GM18508 (cell line): ENCODE data around the gene SSH2.
"Not testable (repeated sequence)": the region's sequence is repeated elsewhere in the genome, so short reads cannot be mapped to it uniquely, and the experiment has no call there.

ENCODE experiments used
- ATAC-seq: cut with Tn5 transposase; IDR thresholded peaks from one replicate; pipeline ENCODE4 v1.9.1; 2021; ENCODE audit warnings: moderate number of reproducible peaks; ENCODE audit not compliant: insufficient read depth, unreplicated experiment

SSH2 gene

DNA sequence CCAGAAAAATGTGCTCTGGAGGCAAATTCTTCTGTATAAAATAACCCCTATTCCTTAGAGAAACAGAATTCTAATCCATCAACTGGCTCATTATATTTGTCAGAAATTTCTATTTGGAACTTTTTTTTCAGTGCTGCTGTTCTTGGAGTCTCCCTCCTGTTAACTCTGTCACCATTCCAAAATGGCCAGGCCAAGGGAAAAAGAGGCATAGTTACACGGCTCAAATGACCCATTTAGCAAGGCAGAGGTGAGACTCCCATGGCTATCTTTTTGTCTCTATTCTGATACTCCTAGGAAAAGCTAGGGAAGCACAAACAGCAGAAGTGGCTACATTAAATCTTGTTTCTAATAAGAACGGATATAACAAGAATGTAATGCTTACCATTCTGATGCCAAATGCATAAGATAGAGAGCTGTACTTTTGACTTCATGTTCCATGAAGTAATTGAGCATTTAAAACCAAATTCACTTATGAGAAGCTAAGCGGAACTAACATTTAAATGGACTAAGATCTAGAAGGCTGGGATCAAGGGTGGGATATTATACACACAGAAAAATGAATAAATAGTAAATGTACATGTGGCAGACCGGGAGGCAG, 242.9 kb downstream of the SSH2 start:
- ATAC-seq: no peak

DNA sequence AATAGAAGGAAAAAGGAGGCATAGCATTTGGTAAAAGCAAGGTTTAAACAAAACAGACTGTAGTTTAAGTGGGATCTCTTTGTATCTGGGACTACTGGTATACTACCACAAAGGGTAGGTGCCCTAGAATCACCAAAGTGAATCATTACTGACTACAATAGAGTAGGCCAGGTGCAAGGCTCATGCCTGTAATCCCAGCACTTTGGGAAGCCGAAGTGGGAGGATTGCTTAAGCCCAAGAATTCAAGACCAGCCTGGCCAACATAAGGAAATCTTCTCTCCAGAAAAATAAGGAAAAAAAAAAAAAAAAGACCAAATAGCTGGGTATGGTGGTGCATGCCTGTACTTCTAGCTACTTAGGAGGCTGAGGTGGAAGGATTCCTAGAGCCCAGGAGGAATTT, 246.5 kb downstream of the SSH2 start:
- ATAC-seq: no peak

DNA sequence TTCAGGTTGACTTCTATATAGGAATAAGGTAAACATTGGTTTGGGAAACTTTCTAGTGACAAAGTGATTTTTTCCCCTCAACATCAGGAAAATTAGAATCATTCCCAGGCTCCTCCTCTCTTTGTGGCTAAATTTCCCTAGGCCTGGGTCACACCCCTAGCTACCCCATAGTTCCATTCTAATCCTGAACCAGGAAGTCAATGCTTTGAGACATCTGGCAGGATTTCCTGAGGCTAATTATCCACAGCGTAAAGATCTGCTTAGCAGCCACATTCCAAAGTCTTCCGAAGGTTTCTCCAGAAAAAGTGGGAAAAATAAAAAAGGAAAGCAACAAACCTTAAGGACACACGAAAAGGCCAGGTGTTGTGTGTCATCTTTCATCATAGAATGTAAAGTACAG, 247.0 kb downstream of the SSH2 start:
- no peak for ATAC-seq

DNA sequence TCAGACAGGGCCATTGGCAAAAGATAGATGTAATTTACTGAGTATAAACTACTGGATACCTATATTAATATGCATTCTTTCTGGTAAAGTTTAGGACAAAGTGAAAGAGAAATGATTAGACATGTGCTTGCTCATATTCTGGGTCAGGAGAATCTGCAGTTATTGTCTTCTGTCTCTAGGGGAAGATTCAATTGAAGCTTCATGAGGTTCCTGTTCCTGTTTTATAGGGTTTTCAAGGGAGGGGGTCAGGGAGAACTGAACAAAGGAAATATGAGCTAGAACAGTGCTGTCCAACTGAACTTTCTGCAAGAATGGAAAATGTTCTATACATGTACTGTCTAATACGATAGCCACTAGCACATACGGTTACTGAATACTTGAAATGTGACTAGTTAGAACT, 248.0 kb downstream of the SSH2 start:
- no peak for ATAC-seq

DNA sequence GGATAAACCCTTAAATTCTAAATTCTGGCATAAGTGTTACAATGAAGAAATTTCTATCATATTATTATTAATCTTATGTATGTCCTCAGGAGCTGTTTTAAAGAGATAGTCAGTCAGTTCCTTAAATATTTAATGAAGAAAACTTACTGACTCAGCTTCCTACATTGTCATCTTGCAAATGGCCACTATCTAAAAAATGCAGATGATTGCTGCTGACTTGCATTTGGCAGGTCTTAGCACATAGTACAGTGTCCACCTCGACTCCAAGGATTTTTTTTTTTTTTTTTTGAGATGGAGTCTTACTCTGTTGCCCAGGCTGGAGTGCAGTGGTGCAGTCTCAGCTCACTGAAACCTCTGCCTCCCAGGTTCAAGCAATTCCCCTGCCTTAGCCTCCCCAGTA, 252.2 kb downstream of the SSH2 start:
- no peak for ATAC-seq

DNA sequence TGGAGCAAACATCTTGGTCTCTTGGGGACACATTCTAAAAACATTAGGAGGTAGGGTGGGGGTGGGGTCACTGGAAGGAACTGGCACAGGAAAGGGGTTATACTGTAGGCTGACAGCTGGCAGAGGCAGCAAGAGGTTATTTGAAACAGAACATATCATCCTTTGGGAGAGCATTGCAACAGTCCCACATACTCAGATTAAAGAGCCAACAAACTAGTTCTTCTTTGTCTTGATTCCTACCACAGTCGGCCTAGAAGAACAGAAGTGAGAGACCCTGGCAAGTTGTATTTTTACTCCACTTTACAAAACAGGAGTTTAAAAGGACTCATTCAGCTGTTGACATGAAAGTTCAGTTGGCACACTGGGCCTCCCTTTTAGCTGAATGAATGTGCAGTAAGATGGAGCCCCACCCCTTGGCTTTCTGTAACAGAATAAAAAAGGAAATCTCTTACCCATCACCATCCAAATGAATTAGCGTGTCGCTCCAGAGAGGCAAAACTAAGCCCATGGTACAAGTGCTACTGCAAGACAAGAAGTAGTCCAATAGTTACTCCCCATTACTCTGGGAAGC, 252.7 kb downstream of the SSH2 start:
- ATAC-seq: no peak

DNA sequence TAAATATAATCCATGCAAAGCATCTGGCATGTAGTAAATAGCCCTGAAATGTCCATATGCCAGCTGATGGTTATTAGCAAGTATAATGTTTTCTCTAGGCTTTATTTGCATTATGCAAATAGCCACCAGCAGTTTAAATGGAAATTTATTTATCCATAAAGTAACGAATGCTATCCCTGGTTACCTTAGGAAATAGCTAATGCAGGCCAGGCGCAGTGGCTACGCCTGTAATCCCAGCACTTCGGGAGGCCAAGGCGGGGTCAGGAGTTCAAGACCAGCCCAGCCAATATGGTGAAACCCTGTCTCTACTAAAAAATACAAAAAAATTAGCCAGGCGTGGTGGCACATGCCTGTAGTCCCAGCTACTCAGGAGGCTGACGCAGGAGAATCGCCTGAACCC, 254.1 kb downstream of the SSH2 start:
- ATAC-seq: not testable (repeated sequence)

DNA sequence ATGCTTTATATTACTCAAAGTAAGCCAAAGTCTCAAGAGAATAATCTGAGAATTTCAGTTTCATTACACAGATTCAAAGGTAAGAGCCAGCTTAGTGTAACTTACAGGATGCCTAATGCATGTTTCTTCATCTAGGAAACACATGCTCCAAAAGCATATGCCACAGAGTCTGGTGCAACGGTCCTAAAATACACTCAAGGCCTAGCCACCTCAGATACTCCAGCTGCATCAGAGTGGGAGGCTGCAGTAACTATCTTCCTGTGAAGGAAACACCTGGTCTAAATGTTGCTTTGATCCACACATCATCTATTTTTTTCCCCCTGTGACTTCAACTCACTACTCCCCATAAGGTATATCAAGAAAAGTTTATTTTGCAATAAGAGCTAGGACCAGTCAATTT, 255.7 kb downstream of the SSH2 start:
- no peak for ATAC-seq

DNA sequence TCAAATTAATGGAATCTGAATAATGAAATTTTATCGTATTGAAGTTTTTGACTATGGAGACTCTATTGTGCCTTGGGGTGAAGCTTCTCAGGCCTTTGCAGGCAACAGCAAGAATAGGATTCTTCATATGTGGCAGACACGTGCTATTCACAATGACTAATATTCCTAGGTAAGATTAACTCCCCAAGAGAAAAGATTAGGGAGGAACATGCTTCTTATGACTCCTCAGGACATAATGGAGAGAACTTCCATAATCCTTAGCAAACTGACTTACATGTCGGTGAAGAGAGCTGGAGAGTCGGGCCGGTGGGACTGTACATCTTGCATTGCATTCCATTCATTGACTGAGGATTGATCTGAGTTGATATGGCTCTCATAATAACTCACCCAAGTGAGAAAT, 258.4 kb downstream of the SSH2 start:
- no peak for ATAC-seq

DNA sequence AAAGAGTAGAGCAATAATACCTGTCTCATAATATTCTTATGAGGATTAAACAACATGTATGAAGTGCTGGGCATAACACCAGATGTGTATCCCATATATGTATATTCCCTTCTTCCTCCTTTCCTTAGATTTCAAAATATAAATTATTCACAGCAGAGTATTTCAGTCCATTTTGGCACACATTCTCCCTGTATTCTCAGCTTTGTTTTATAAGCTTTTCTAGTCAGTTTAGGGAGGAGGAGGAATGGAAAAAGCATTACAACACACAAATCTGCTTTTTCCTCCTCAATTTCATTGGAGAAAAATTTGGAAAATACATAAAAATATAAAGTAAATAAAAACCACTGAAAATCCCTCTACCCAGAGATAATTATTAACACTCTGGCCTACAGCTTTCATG, 260.8 kb downstream of the SSH2 start:
- ATAC-seq: no peak

DNA sequence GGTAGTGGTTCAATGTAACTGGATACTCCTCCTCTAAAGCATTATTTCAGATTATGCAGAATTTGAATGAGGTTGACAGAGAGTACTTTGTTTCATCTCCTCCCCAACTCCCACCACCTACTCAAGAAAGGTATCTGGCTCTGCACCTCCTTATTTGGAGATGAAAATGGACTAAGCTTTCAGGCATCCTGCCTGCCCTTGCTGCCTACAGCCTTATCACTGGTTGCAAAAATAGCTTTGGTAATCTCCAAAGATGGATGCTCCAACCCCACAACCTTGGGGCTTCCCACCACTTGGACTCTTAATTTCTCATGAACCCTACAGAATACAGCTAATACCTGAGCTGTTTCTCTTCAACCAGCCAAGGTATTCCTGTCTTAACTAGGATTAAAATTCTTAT, 262.1 kb downstream of the SSH2 start:
- ATAC-seq: no peak

DNA sequence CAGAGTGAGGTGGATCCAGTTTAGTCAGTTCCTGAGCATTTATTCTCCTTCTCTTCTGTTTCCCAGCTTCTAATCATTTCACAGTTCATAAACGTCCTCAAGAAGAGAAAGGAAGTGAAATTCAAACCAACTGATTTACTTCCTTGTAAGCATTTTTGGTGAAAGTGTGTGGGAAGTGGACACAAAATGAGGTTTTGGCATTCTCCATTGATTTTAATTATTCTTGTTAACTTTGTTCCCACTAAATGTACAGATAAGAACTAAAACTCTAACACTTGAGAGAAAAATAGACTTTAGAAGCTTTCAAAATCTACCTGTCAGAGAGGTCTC, 264.6 kb downstream of the SSH2 start:
- no peak for ATAC-seq

DNA sequence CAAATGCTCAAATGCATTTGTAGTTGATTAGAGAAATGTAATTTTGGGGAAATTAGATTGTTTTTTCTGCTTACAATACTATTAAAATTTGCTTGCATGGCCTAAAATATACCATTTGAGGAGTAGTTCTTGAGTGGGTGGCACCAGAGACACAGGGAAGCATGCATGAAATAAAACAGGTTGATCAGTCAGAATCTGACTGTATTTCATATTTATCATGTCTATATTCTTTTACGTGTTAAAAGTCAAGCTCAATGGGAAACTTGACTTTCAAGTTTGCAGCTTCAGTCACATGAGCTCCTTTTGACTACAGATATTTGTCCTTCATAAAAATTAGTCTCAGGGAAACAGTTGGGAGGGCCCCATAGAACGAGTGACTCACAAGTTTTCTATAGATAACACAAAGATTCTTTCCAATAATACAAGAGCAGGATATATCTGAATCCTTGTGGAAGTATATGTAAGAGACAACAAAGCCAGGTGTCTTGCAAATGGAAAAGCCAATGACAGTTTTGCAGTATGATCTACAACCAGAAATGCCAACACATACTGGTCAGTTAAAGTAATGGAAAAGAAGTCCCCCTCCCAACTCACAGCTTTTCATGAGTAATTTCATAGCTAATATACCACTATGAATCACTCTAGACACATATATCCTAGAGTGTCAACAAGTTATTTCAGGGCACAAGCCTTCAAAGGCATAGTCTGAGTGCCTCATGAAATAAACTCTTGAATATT, 265.1 kb downstream of the SSH2 start:
- no peak for ATAC-seq

DNA sequence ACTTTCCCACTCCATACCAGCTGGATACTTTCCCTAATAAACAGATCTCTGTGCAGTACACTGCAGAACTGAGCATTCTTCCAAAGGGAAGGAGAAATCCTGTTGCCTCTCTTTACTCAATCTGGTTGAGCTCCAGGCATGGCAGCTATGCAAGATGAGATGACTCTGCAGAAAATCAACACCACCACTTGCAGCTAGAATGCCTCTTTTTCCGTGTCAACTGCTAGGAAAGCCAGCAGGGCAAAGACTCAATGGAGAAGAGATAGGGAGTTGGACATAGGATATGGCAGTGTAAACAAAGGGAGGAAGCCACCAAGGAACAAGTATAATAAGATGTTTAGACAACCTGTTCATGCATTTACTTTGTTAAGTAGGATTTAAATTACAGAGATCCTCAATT, 266.9 kb downstream of the SSH2 start:
- no peak for ATAC-seq

DNA sequence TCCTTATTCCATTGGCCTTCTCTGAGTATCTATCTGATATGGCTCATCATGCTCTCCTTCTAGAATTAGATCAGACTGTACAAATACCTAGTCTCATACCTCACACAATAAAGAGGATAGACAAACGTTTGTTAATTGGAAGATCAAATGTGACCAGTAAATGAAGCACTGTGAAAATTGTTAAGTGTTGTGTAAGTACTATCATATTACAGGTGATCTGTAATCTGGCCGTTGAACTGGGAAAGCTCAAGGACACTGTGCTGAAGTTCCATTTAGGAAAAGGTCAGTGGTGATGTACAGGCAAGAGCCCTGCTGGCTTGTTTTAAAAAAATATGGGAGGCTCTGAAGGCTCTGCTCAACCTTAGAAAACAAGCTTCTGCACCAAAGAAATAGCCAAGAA, 268.8 kb downstream of the SSH2 start:
- ATAC-seq: no peak

DNA sequence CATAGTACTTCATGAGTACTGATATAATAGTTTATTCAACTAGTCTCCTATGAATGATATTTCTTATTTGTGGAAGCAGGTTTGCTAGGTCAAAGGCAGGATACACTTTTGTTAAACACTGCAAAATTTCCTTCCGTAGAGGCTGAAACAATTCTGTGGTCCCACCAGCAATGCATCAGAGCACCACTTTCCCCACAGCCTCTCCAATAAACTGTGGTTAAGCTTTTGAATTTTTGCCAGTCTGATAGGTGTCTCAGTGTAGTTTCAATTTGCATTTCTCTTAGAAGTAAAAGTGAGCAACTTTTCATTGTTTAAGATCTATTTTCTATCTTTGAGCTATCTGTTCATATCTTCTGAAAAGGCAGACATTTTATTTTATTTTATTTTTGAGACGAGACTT, 270.9 kb downstream of the SSH2 start:
- no peak for ATAC-seq

DNA sequence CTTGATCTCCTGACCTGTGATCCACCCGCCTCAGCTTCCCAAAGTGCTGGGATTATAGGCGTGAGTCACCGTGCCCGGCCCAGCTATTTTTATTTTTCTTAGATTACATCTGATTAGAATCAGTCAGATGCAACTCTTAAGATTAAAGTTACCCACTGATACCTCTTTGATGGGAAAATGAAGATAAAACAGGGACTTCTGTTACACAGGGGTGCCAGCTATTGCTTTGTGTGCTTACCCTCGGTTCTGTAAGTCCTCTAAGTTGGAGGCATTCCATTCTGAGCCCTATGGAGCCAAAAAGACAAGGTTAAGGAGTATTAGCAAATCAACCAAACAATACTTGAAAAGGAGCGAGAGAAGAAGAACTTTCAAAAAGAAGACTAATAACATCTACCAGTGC, 274.7 kb downstream of the SSH2 start:
- no peak for ATAC-seq

DNA sequence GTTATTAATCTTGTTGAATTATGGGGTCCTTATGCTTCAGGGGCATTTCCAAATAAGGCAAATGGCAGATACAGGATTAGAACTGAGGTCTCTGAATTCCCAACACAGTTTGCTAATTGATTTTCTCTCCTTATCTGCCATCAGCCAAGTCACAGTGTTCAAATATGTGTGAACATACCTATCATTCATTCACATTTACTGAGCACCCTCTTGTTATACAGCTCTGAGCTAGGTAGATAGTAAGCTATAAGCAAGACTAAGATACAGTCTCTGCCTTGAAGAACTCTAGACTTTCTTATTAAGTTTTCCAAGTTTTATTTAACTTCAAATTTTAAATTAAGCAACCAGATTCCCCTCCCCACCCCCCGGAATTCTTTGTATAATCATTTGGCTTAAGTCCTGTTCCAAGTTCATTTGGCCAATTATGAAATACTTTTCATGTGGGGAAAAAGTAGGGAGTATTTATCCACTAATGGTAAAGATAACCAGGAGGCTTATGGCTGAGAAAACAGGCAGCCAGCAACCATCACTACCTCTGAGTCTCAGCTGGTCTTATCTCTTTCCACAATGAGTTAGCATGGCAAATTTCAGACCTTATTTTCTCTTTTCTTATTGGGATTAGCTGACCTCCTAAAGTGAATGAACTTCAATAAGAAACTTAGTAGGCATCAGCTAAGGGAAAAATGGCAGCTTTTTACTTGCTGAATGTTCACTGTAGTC, 275.9 kb downstream of the SSH2 start:
- ATAC-seq: no peak

DNA sequence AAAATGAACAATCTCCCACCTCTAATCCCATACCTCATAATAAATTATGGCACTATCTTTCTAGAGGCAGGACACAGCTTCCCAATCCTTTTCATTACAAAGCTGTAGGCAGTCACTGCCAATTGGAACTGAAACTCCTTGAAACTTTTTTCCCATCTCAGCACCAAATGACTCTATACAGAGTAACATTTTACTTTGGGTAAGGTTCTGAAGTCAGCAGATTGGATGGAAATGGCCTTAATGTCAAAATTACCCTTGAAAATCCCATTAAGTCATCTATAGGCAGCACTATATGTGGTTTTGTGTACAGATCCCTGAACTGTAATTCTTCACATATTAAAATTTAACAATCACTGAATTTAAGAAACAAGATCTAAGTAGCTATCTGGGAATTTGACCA, 277.1 kb downstream of the SSH2 start:
- no peak for ATAC-seq

DNA sequence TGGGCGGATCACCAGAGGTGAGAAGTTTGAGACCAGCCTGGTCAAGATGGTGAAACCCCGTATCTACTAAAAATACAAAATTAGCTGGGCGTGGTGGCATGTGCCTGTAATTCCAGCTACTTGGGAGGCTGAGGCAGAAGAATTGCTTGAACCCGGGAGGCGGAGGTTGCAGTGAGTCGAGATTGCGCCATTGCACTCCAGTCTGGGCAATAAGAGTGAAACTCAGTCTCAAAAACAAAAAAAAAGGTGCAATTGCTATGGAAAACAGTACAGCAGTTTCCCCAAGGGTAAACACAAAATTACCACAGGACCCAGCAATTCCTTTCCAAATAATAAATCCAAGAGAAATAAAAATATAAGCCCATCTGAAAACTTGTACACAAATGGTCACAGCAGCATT, 278.1 kb downstream of the SSH2 start:
- ATAC-seq: not testable (repeated sequence)

DNA sequence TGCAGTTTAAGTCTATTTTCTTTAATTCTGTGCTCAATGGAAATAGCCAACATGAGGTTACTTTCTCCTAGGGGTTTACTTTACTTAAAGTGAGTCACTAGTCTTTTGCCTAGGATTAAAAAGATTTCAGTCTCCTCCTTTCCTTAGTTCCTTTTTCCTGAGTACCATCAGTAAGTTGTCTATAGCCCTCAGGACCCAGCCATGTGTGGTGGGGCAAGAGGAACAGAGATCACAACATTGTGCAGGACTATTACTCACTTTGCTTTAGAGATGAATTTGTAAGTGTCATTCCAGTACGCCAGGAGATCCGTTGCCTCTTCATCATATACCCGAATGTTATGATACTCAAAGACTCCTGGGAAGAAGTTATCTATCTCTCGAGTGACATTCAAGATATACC, 279.6 kb downstream of the SSH2 start:
- no peak for ATAC-seq

DNA sequence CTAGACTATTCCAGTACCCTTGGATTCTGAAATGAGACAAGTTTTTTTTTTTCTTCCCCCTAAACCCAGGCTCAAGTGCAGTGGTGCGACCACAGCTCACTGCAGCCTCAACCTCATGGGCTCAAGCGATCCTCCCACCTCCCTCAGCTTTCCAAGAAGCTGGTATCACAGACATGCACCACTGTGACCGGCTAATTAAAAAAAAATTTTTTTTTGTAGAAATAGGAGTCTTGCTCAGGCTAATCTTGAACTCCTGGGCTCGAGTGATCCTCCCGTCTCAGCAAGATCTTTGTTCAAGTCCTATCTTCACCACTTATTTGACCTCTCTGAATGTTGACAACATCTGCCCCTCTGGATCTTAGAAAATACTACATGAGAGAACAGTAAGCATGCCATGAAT, 280.7 kb downstream of the SSH2 start:
- ATAC-seq: no peak
